Measurements from ENCODE around the gene TRERF1. TPM values are rescaled to one million over a fixed set of nuclear protein-coding genes. Genes with fewer than 3 reads are reported as not detected.
A peak's percentile ranks its signal among the peaks of the same experiment; 100 is the strongest.
"Not testable (repeated sequence)": the region's sequence is repeated elsewhere in the genome, so short reads cannot be mapped to it uniquely, and the experiment has no call there.

The TRERF1 gene
- total RNA-seq, 1 experiment from 2014 or later = 9.7 TPM

GRCh38 chr6:42225029-42225339, 226.7 kb downstream of the TRERF1 start:
- peaks cover 3% of the 10 kb centered on the region for H3K36me3 ChIP-seq (replicated peaks; ENCODE audit: control insufficient read depth, insufficient read depth, low read length)
- no peak overlapping the region for H3K4me3 ChIP-seq (ENCODE audit: insufficient read depth, low read depth, low read length)
- no peaks in the 10 kb centered on the region for H3K27me3 ChIP-seq (ENCODE audit: control insufficient read depth, insufficient read depth, low read length)
- no peak for DNase-seq

- Histone ChIP-seq H3K36me3 (replicated peaks; ENCODE audit: control insufficient read depth, insufficient read depth, low read length) (peaks cover 3% of the 10 kb centered on the region), H3K4me3 (ENCODE audit: insufficient read depth, low read depth, low read length) (no peak overlapping the region), H3K27me3 (ENCODE audit: control insufficient read depth, insufficient read depth, low read length) (no peaks in the 10 kb centered on the region)
- DNase-seq = no peak
These were observed 227.3 kb downstream of the TRERF1 start for GRCh38 chr6:42224222-42225028.

GRCh38 chr6:42222448-42222847, 229.3 kb downstream of the TRERF1 start:
- H3K27me3 ChIP-seq (ENCODE audit: control insufficient read depth, insufficient read depth, low read length) = no peaks in the 10 kb centered on the region
- H3K4me3 ChIP-seq (ENCODE audit: insufficient read depth, low read depth, low read length) = no peak overlapping the region
- DNase-seq = no peak
- H3K36me3 ChIP-seq (replicated peaks; ENCODE audit: control insufficient read depth, insufficient read depth, low read length) = no peaks in the 10 kb centered on the region

GRCh38 chr6:42221546-42221945, 230.2 kb downstream of the TRERF1 start:
- no peak for DNase-seq
- H3K4me3 ChIP-seq (ENCODE audit: insufficient read depth, low read depth, low read length) = no peak overlapping the region
- no peaks in the 10 kb centered on the region for H3K36me3 ChIP-seq (replicated peaks; ENCODE audit: control insufficient read depth, insufficient read depth, low read length)
- H3K27me3 ChIP-seq (ENCODE audit: control insufficient read depth, insufficient read depth, low read length) = no peaks in the 10 kb centered on the region

- no peak for DNase-seq
- Histone ChIP-seq H3K27me3 (ENCODE audit: control insufficient read depth, insufficient read depth, low read length) (no peaks in the 10 kb centered on the region), H3K4me3 (ENCODE audit: insufficient read depth, low read depth, low read length) (no peak overlapping the region), H3K36me3 (replicated peaks; ENCODE audit: control insufficient read depth, insufficient read depth, low read length) (no peaks in the 10 kb centered on the region)
These were observed 230.9 kb downstream of the TRERF1 start for GRCh38 chr6:42220807-42221206.

- H3K36me3 ChIP-seq (replicated peaks; ENCODE audit: control insufficient read depth, insufficient read depth, low read length) = peaks cover 1% of the 10 kb centered on the region
- H3K27me3 ChIP-seq (ENCODE audit: control insufficient read depth, insufficient read depth, low read length) = no peaks in the 10 kb centered on the region
- DNase-seq = peak; percentile 92
- peak within 1 kb of the TSS; percentile 61 for H3K4me3 ChIP-seq (ENCODE audit: insufficient read depth, low read depth, low read length)
These were observed 234.0 kb downstream of the TRERF1 start, which contains the start of gene MRPS10 for GRCh38 chr6:42217519-42218367. Gene MRPS10, minus strand, starts transcription at chr6:42217861. Its CDS starts 12 bp downstream, at chr6:42217849.

GRCh38 chr6:42217157-42217518, 234.6 kb downstream of the TRERF1 start:
- DNase-seq = no peak
- Histone ChIP-seq H3K27me3 (ENCODE audit: control insufficient read depth, insufficient read depth, low read length) (no peaks in the 10 kb centered on the region), H3K36me3 (replicated peaks; ENCODE audit: control insufficient read depth, insufficient read depth, low read length) (peaks cover 1% of the 10 kb centered on the region), H3K4me3 (ENCODE audit: insufficient read depth, low read depth, low read length) (peak overlapping the region; percentile 61)

- not testable (repeated sequence) for H3K36me3 ChIP-seq (replicated peaks; ENCODE audit: control insufficient read depth, insufficient read depth, low read length); H3K27me3 ChIP-seq (ENCODE audit: control insufficient read depth, insufficient read depth, low read length); H3K4me3 ChIP-seq (ENCODE audit: insufficient read depth, low read depth, low read length); DNase-seq
These were observed 235.2 kb downstream of the TRERF1 start for GRCh38 chr6:42216495-42216894.

GRCh38 chr6:42212442-42212841, 239.3 kb downstream of the TRERF1 start:
- no peak for DNase-seq
- H3K4me3 ChIP-seq (ENCODE audit: insufficient read depth, low read depth, low read length) = no peak overlapping the region
- H3K36me3 ChIP-seq (replicated peaks; ENCODE audit: control insufficient read depth, insufficient read depth, low read length) = peaks cover 18% of the 10 kb centered on the region
- H3K27me3 ChIP-seq (ENCODE audit: control insufficient read depth, insufficient read depth, low read length) = no peaks in the 10 kb centered on the region

- Histone ChIP-seq H3K36me3 (replicated peaks; ENCODE audit: control insufficient read depth, insufficient read depth, low read length) (peaks cover 18% of the 10 kb centered on the region), H3K27me3 (ENCODE audit: control insufficient read depth, insufficient read depth, low read length) (no peaks in the 10 kb centered on the region), H3K4me3 (ENCODE audit: insufficient read depth, low read depth, low read length) (no peak overlapping the region)
- no peak for DNase-seq
These were observed 240.0 kb downstream of the TRERF1 start for GRCh38 chr6:42211726-42212125.

GRCh38 chr6:42210551-42210950, 241.2 kb downstream of the TRERF1 start:
- DNase-seq = no peak
- peaks cover 18% of the 10 kb centered on the region for H3K36me3 ChIP-seq (replicated peaks; ENCODE audit: control insufficient read depth, insufficient read depth, low read length)
- no peaks in the 10 kb centered on the region for H3K27me3 ChIP-seq (ENCODE audit: control insufficient read depth, insufficient read depth, low read length)
- H3K4me3 ChIP-seq (ENCODE audit: insufficient read depth, low read depth, low read length) = no peak overlapping the region

- not testable (repeated sequence) for H3K4me3 ChIP-seq (ENCODE audit: insufficient read depth, low read depth, low read length); H3K27me3 ChIP-seq (ENCODE audit: control insufficient read depth, insufficient read depth, low read length); DNase-seq
- peaks cover 19% of the 10 kb centered on the region for H3K36me3 ChIP-seq (replicated peaks; ENCODE audit: control insufficient read depth, insufficient read depth, low read length)
These were observed 244.2 kb downstream of the TRERF1 start for GRCh38 chr6:42207559-42207958.

- no peaks in the 10 kb centered on the region for H3K27me3 ChIP-seq (ENCODE audit: control insufficient read depth, insufficient read depth, low read length)
- DNase-seq = no peak
- no peak overlapping the region for H3K4me3 ChIP-seq (ENCODE audit: insufficient read depth, low read depth, low read length)
- peaks cover 8% of the 10 kb centered on the region for H3K36me3 ChIP-seq (replicated peaks; ENCODE audit: control insufficient read depth, insufficient read depth, low read length)
These were observed 246.9 kb downstream of the TRERF1 start for GRCh38 chr6:42204768-42205282.

GRCh38 chr6:42203183-42203582, 248.5 kb downstream of the TRERF1 start:
- Histone ChIP-seq H3K27me3 (ENCODE audit: control insufficient read depth, insufficient read depth, low read length) (no peaks in the 10 kb centered on the region), H3K4me3 (ENCODE audit: insufficient read depth, low read depth, low read length) (no peak overlapping the region), H3K36me3 (replicated peaks; ENCODE audit: control insufficient read depth, insufficient read depth, low read length) (peaks cover 2% of the 10 kb centered on the region; the same call in 1 of the 2 replicates)
- no peak for DNase-seq

Data from H7 (cell line).